Stimulated activated memory B cell treated with anti-CD40 and anti-IgM and Interleukin-4, amounts not matched to agents 10 μg/mL and 1 μg/mL and 100 μg/mL, for 72 hours (primary cell): ENCODE data around the gene BHLHA15.
A peak's percentile ranks its signal among the peaks of the same experiment; 100 is the strongest.

Experiments
- ATAC-seq: fragments of 150-1000 bp; cut with Tn5 transposase; 2 replicates; pipeline ENCODE4 v1.10.0; 2021
- H3K27ac Mint-ChIP-seq: one replicate; pipeline ENCODE4 v1.8.0; 2022; ENCODE audit warnings: mild to moderate bottlenecking, mixed read lengths
- H3K27me3 Mint-ChIP-seq: one replicate; pipeline ENCODE4 v1.8.0; 2022; ENCODE audit warnings: mixed read lengths
- H3K36me3 Mint-ChIP-seq: one replicate; pipeline ENCODE4 v1.8.0; 2022; ENCODE audit warnings: mixed read lengths
- H3K4me1 Mint-ChIP-seq: one replicate; pipeline ENCODE4 v1.8.0; 2022; ENCODE audit warnings: mixed read lengths
- H3K4me3 Mint-ChIP-seq: one replicate; pipeline ENCODE4 v1.8.0; 2022; ENCODE audit warnings: mild to moderate bottlenecking, moderate library complexity, mixed read lengths
- H3K9me3 Mint-ChIP-seq: one replicate; pipeline ENCODE4 v1.8.0; 2022; ENCODE audit warnings: mixed read lengths

The BHLHA15 gene

DNA sequence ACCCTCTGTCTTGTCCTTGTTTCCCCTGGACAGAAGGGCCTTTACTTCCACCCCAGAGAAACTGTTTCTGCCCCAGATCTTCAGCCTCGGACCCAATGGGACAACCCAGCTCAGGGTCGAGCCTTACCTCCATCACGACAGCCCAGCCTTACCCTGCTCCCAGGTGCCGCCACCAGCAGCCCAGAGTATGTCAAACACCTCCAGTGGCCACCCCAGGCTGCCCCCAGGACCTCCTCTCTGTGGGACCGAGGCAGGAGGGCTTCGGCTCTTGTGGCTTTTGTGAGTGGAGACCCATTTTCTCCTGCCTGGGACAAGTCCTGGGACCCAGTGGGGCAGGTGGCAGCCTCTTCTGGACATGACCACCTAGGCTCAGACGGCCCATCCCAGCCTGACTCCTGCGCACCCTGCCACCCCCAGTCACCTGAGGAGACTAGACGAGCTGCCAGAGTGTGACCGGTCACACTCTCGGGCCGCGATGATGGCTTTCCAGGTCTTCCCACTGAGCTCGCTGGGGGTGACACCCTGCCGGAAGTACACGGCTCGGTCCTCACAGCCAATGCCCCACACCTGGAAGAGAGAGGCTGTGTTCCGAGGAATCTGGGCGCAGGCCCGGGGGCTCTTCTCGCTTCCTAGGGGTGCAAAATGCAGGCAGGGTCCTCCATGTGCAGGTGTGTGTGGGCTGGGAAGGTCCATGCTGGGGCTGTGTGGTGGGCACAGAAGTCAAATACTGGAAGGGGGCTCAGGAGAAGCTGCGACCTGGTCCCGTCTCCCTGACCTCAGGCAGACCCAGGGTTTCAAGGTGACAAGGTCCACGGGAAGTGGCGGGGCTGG lies 25.3 kb downstream of the BHLHA15 start:
- Mint-ChIP-seq H3K27me3 (no peaks in the 10 kb centered on the region), H3K4me3 (no peak overlapping the region), H3K27ac (no peak overlapping the region), H3K9me3 (no peaks in the 10 kb centered on the region), H3K4me1 (peaks cover 6% of the 10 kb centered on the region), H3K36me3 (peaks cover 87% of the 10 kb centered on the region)
- ATAC-seq, result no peak

DNA sequence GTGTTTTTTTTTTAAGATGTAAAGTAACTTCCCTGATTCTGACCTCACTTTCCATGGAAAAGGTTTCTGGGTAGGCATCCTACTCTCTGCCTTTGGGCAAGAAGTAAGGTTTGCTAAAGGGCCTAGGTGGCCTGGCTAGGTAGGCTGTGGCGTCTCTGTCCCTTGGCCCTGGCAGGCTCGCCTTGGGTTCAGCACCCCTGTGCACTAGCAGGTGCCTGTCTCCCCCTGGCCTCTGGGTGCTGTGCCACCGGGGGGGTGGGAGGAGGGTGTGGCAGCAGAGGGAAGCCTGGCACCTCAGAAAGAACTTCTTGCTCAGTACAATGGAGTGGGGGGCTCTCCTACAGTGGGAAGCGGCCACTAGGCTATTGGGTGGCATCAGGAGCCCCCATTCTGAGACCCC lies 26.8 kb downstream of the BHLHA15 start:
- no peak for ATAC-seq
- no peak overlapping the region for H3K27ac Mint-ChIP-seq
- no peaks in the 10 kb centered on the region for H3K9me3 Mint-ChIP-seq
- H3K4me1 Mint-ChIP-seq, result peaks cover 8% of the 10 kb centered on the region
- no peaks in the 10 kb centered on the region for H3K27me3 Mint-ChIP-seq
- H3K4me3 Mint-ChIP-seq, result no peak overlapping the region
- H3K36me3 Mint-ChIP-seq, result peaks cover 95% of the 10 kb centered on the region

DNA sequence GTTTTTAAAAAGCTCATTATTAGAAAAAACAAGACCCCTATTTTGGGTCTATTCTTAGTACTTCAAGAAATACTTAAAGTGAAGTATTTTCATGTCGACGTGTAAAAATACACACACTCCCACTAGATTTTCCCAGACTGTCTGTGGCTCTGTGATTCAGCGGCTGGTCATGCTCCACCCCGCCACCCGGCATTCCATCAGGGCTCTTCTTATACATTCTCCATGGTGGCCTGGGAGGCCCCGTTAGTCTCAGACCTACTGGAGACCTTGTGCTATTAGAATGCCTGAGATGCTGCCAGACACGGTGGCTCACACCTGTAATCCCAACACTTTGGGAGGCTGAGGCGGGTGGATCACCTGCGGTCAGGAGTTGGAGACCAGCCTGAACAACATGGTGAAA lies 27.7 kb downstream of the BHLHA15 start:
- Mint-ChIP-seq H3K4me3 (no peak overlapping the region), H3K36me3 (peaks cover 93% of the 10 kb centered on the region), H3K27ac (no peak overlapping the region), H3K9me3 (no peaks in the 10 kb centered on the region), H3K27me3 (no peaks in the 10 kb centered on the region), H3K4me1 (peaks cover 8% of the 10 kb centered on the region)
- no peak for ATAC-seq

DNA sequence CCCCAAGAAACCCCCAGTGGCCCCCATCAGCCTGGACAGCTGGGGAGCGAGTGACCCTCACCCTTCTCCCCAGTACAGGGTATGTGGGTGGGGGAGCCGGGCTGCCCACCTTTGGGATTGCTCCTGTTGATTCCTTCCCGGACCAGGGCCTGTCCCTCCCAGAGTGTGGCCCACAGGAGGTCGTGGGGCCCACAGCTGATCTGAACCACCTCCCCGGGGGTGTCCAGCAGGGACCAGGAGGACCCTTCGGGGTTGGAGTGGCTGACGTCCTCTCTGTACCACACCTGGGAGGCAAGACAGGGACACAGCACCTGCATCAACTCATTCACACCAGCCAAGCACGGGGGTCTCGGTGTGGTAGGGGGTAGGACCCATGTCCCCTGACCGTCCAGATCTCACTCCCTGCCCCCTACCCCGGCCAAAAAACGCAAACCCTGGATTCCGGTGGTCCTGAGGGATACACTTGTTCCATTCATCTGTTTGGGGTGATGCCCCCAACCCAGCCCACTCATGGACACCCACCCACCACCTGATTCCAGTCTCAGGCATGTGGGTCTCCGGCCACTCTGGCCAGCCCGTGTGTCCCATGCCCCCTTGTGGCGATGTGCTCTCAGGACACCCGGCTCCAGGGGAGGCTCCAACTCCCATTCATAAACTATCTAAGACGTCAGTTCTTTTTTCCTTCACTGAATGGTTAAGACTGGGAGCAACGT lies 29.9 kb downstream of the BHLHA15 start:
- H3K4me1 Mint-ChIP-seq, result peaks cover 8% of the 10 kb centered on the region
- no peak overlapping the region for H3K27ac Mint-ChIP-seq
- no peak for ATAC-seq
- no peaks in the 10 kb centered on the region for H3K27me3 Mint-ChIP-seq
- H3K4me3 Mint-ChIP-seq, result no peak overlapping the region
- H3K9me3 Mint-ChIP-seq, result no peaks in the 10 kb centered on the region
- peaks cover 91% of the 10 kb centered on the region for H3K36me3 Mint-ChIP-seq

DNA sequence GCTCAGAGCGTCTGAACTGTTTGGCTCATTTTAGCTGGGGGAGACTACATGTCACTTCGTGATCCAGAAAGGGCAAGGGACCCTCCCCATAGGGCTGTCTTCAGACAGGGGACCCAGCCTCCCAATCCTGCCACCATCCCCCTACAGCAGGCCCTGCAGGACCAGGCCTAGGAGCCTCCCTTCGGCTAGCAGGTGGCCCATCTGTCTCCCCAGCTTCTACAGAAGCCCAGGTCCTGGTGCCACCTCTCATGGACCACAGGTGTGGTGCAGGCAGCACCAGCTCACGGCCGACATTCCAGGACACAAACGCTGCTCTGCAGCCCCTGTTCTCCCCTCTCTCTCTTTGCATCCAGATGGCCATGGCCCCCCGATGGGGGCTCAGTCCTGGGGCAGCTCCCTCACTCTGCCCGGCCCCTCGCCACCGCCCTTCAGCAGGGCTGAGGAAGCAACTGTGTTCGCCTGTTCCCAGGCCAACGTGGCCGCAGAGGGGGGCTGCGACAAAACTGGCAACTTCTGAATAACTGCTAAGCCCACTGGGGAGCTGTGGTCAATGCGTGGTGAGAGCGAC lies 30.5 kb downstream of the BHLHA15 start:
- Mint-ChIP-seq H3K36me3 (peaks cover 90% of the 10 kb centered on the region), H3K4me1 (peaks cover 8% of the 10 kb centered on the region), H3K27me3 (no peaks in the 10 kb centered on the region), H3K27ac (no peak overlapping the region), H3K4me3 (no peak overlapping the region), H3K9me3 (no peaks in the 10 kb centered on the region)
- no peak for ATAC-seq

DNA sequence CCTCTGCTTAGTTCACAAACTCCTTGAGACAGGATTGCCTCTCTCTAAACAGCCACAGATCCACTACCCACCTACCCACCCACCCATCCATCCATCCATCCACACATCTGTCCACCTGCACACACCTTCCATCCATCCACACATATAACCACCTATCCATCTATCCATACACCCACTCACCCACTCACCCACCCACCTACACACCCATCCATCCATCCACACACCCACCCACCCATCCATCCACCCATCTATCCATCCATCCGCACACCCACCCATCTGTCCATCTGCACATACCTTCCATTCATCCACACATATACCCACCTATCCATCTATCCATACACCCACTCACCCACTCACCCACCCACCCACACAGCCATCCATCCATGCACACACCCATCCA lies 31.1 kb downstream of the BHLHA15 start:
- H3K27me3 Mint-ChIP-seq, result no peaks in the 10 kb centered on the region
- no peak overlapping the region for H3K27ac Mint-ChIP-seq
- no peaks in the 10 kb centered on the region for H3K9me3 Mint-ChIP-seq
- peaks cover 8% of the 10 kb centered on the region for H3K4me1 Mint-ChIP-seq
- peaks cover 86% of the 10 kb centered on the region for H3K36me3 Mint-ChIP-seq
- no peak overlapping the region for H3K4me3 Mint-ChIP-seq
- no peak for ATAC-seq

DNA sequence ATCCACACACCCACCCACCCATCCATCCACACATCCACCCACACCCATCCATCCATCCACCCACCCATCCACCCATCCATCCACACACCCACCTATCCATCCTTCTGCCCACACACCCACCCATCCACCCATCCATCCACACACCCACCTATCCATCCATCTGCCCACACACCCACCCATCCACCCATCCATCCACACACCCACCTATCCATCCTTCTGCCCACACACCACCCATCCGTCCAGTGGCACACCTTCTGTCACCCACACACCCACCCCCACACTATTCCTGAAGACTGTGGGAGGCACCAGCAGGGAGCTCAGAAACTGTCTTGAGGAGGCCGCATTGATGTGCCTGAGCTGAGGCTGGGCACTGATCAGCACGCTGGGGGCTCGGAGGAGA lies 31.7 kb downstream of the BHLHA15 start:
- no peak for ATAC-seq
- no peaks in the 10 kb centered on the region for H3K9me3 Mint-ChIP-seq
- peaks cover 10% of the 10 kb centered on the region for H3K4me1 Mint-ChIP-seq
- H3K36me3 Mint-ChIP-seq, result peaks cover 86% of the 10 kb centered on the region
- no peak overlapping the region for H3K4me3 Mint-ChIP-seq
- no peaks in the 10 kb centered on the region for H3K27me3 Mint-ChIP-seq
- no peak overlapping the region for H3K27ac Mint-ChIP-seq

DNA sequence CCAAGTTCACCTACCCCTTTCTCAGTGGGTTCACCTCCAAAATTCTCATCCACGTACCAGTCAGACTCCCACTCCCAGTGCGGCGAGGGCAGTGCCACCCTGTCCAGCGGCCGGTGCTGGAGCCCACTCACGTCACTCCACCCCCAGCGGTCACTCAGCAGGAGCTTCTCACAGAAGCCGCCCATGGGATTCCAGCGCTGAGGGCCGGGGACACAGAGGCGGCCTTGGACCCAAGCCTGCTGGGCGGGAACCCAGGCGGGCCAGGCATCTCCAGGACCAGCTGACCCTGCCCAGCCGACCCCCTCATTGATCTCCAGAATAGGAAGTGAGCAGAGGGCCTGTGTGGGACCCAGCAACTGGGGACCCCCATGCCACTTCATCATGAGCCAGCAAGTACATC lies 33.6 kb downstream of the BHLHA15 start:
- H3K27me3 Mint-ChIP-seq, result no peaks in the 10 kb centered on the region
- H3K4me1 Mint-ChIP-seq, result peaks cover 21% of the 10 kb centered on the region
- no peak overlapping the region for H3K4me3 Mint-ChIP-seq
- no peak overlapping the region for H3K27ac Mint-ChIP-seq
- ATAC-seq, result no peak
- peaks cover 76% of the 10 kb centered on the region for H3K36me3 Mint-ChIP-seq
- H3K9me3 Mint-ChIP-seq, result no peaks in the 10 kb centered on the region

DNA sequence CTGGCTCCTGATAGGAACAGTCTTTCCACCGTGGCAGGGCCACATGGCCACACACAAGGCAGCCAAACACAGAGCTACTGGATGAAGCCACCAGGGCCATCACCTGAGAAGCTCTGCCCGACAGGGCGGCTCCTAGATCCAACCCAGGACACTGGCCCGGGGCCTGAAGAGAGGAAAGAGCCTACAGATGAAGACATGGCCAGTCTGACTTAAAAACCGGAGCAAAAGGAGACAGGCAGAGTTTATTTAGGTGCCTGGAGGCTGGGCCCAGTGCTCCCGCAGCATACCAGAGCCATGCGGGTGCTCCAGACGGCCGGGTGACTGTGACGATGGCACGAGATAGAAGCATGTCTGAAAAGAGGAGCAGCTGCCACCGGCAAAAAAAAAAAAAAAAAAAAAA lies 36.9 kb downstream of the BHLHA15 start:
- Mint-ChIP-seq H3K9me3 (no peaks in the 10 kb centered on the region), H3K4me3 (no peak overlapping the region), H3K27me3 (no peaks in the 10 kb centered on the region), H3K4me1 (peaks cover 38% of the 10 kb centered on the region), H3K27ac (no peak overlapping the region), H3K36me3 (peaks cover 45% of the 10 kb centered on the region)
- ATAC-seq, result no peak

DNA sequence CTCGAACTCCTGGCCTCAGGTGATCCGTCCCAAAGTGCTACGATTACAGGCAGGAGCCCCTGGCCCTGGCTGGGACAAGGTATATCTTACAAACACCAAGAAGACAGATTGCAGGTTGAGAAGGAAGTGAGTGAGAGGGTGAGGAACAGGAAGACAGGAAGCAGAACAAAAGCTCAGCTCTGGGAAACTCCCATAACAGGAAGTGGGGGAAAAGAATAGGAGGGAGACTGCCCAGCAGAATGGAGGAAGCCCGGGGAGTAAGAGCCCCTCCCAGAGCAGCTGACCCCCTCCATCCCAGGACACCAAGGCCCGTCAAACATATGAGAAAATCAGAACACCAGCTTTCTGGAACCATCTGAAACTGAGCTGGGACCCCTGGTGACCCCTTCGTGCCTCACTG lies 37.9 kb downstream of the BHLHA15 start:
- no peak for ATAC-seq
- H3K27me3 Mint-ChIP-seq, result no peaks in the 10 kb centered on the region
- no peak overlapping the region for H3K4me3 Mint-ChIP-seq
- no peaks in the 10 kb centered on the region for H3K9me3 Mint-ChIP-seq
- H3K4me1 Mint-ChIP-seq, result peaks cover 44% of the 10 kb centered on the region
- H3K27ac Mint-ChIP-seq, result no peak overlapping the region
- peaks cover 41% of the 10 kb centered on the region for H3K36me3 Mint-ChIP-seq

DNA sequence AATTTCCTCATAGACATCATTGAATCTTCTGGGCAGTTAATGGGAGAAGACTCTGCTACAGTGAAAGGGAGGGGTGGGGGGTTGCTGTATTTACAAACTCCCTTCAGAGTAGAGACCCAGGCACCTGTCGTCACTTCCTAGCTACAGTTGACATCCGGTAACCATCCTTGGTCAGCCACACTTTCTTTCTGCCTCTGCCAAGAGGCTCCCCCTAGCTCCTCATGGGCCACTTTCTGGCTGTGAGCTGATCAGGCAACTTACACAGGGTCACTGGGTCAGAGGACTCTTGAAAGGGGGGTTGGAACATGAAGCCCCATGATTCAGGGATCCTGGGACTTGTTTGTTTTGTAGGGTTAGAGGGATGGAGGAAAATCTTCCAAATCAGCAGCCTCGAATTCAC lies 39.5 kb downstream of the BHLHA15 start:
- Mint-ChIP-seq H3K9me3 (no peaks in the 10 kb centered on the region), H3K27ac (peak overlapping the region; percentile 77), H3K36me3 (peaks cover 26% of the 10 kb centered on the region), H3K4me1 (peaks cover 50% of the 10 kb centered on the region), H3K4me3 (peak overlapping the region; percentile 98), H3K27me3 (no peaks in the 10 kb centered on the region)
- ATAC-seq, result no peak

DNA sequence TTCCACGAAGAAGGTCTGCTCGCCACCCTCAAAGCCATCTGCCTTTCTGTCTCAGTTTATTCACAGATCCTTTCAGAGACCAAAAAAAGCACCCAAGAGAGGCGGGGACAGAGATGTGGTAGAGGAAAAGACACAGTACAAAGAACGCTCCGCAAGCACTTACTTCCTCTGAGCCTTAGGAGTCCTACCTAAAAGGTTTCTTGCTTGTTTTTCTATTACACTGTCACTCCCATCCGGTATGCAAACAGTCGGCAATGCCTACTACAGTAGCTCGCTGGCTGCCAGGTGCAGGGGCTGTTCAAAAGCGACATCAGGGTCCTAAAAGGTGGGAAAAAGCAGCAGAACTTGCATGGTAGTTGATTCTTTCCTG lies 40.0 kb downstream of the BHLHA15 start:
- Mint-ChIP-seq H3K27me3 (no peaks in the 10 kb centered on the region), H3K27ac (peak overlapping the region; percentile 77), H3K9me3 (no peaks in the 10 kb centered on the region), H3K4me3 (peak overlapping the region; percentile 98), H3K36me3 (peaks cover 25% of the 10 kb centered on the region), H3K4me1 (peaks cover 50% of the 10 kb centered on the region)
- ATAC-seq, result peak; percentile 52

DNA sequence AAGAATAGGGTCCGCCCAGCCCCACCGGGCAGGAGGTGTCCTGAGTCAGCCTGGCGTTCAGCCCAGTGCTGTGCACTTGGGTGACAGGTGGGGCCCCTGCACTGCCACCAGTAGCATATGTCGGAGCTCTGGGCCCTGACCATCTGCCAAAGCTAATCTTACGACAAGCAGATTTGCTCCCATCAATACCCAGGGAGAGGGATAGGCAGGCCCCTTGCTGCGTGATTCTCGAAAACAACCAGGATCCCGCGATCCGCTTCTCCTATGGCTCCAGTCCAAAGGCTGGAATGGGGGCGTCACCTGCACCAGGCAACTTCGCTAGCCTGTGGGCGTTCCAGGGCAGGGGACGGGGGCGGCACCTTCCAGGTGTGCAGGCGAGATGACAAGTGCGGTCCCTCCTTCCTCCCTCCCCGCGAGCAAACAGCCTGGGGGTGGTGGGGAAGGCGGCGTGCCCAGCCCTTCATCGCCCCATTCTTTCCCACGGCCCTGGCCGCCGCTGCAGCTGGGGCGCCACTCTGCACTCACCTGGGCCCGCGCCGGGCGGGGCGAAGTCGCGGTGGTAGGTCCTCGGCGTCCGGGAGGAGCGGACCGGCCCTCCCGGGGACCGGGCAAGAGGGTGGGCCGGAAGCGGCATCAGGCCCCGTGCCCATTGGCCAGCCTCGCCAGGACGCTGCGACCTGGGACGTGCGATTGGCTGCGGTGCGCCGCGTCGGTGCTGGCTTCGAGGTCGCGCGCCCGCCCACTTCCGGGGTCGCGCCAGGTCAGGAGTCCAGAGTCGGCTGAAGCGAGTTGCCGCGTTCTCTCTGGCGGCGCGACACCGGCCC lies 40.6 kb downstream of the BHLHA15 start, which contains the start of gene TECPR1:
TECPR1 (minus strand) TSS at position 632 of the 824 bp plus-strand sequence. CDS start 6,086 bp downstream, outside the sequence.
- Mint-ChIP-seq H3K36me3 (peaks cover 26% of the 10 kb centered on the region), H3K9me3 (no peaks in the 10 kb centered on the region), H3K27ac (peak within 1 kb of the TSS; percentile 77)

DNA sequence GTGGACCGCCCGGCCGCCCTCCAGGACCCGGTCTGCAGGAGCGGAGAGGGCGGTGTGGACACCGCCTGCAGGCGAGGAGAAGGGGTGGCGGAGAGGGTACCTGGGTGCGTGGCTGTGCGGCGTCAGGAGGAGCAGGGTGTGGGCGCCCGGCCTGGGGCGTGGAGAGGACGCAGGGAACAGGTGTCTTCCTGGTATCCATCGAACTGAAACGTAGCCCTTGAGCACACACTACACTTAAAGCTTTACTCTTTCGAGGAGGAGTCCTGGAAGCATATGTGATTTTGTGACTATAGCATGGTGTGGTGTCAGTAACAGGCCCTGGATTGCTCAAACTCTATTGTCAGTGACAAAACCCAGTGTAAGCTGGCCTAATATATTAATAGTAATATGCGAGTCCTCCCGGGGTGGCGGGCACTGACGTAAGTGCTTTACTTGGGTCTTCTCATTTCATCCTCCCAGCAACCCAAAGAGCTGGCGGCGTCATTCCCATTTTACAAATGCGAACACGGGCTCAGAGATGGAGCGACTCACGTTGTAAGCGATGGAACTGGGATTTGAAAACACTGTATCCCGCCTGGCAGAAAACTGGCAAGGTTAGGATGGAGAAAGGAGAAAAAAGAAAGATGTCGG lies 41.3 kb downstream of the BHLHA15 start:
- ATAC-seq, result no peak
- peaks cover 29% of the 10 kb centered on the region for H3K36me3 Mint-ChIP-seq
- peak overlapping the region; percentile 98 for H3K4me3 Mint-ChIP-seq
- no peaks in the 10 kb centered on the region for H3K9me3 Mint-ChIP-seq
- peak overlapping the region; percentile 77 for H3K27ac Mint-ChIP-seq
- no peaks in the 10 kb centered on the region for H3K27me3 Mint-ChIP-seq
- peaks cover 50% of the 10 kb centered on the region for H3K4me1 Mint-ChIP-seq

More for the DNA sequence above, 40.6 kb downstream of the BHLHA15 start, which contains the start of gene TECPR1:
- peak within 1 kb of the TSS; percentile 98 for H3K4me3 Mint-ChIP-seq
- H3K27me3 Mint-ChIP-seq, result no peaks in the 10 kb centered on the region
- peaks cover 50% of the 10 kb centered on the region for H3K4me1 Mint-ChIP-seq
- peak; percentile 100 for ATAC-seq
